Endodermal cell (in vitro differentiated cells): ENCODE data around the gene SHISA4. TPM values are rescaled to one million over a fixed set of nuclear protein-coding genes. Genes with fewer than 3 reads are reported as not detected.

ENCODE experiments used
- DNase-seq: peaks from one replicate; pipeline ENCODE4 v3.0.0-alpha.2; 2017
- H3K27ac ChIP-seq: 2 replicates; pipeline ENCODE4 v1.5.1; 2013; ENCODE audit warnings: mild to moderate bottlenecking, low read depth, low read length, moderate library complexity
- H3K27me3 ChIP-seq: 2 replicates; pipeline ENCODE4 v1.6.1; 2013; ENCODE audit warnings: mild to moderate bottlenecking, low read length, moderate library complexity; ENCODE audit not compliant: insufficient read depth, control insufficient read depth, poor library complexity, severe bottlenecking
- H3K36me3 ChIP-seq: 2 replicates; pipeline ENCODE4 v1.7.0; 2013; ENCODE audit warnings: mild to moderate bottlenecking, low read length, moderate library complexity; ENCODE audit not compliant: control insufficient read depth, insufficient read depth
- H3K4me1 ChIP-seq: one replicate; pipeline ENCODE4 v1.7.0; 2013; ENCODE audit warnings: low read length; ENCODE audit not compliant: control insufficient read depth, insufficient read depth
- H3K4me3 ChIP-seq: 2 replicates; pipeline ENCODE4 v1.5.1; 2013; ENCODE audit warnings: mild to moderate bottlenecking, low read length, moderate library complexity
- H3K9ac ChIP-seq: 2 replicates; pipeline ENCODE4 v1.6.1; 2013; ENCODE audit warnings: mild to moderate bottlenecking, low read length, moderate library complexity; ENCODE audit not compliant: poor library complexity, severe bottlenecking; ENCODE audit errors: extremely low read depth
- H3K9me3 ChIP-seq: 2 replicates; pipeline ENCODE4 v1.6.1; 2013; ENCODE audit warnings: mild to moderate bottlenecking, low read length, moderate library complexity; ENCODE audit not compliant: control insufficient read depth
- H3K27ac Mint-ChIP-seq: 2 replicates; pipeline ENCODE4 v1.8.0; 2020; ENCODE audit warnings: mixed read lengths
- H3K27me3 Mint-ChIP-seq: 2 replicates; pipeline ENCODE4 v1.8.0; 2021; ENCODE audit warnings: mild to moderate bottlenecking, mixed read lengths; ENCODE audit not compliant: insufficient read depth
- H3K36me3 Mint-ChIP-seq: 2 replicates; pipeline ENCODE4 v1.8.0; 2020; ENCODE audit warnings: low read depth, mixed read lengths
- H3K4me1 Mint-ChIP-seq: 2 replicates; pipeline ENCODE4 v1.8.0; 2020; ENCODE audit warnings: mixed read lengths
- H3K4me3 Mint-ChIP-seq: 2 replicates; pipeline ENCODE4 v1.8.0; 2020; ENCODE audit warnings: mild to moderate bottlenecking, moderate library complexity, mixed read lengths
- H3K9me3 Mint-ChIP-seq: 2 replicates; pipeline ENCODE4 v1.8.0; 2020; ENCODE audit warnings: mild to moderate bottlenecking, mixed read lengths
- CTCF ChIP-seq: fragments of 200-600 bp; sonication (generic); conservative IDR thresholded peaks from 2 replicates; pipeline ENCODE4 v1.5.0; 2021; ENCODE audit warnings: antibody characterized with exemption, mild to moderate bottlenecking
- WGBS, 2 experiments: methylation state at CpG; one replicate each; pipeline versions ENCODE4 v1.1.5 to v1.1.7; 2013; ENCODE audit warnings: missing lambda C conversion rate in 2 of 2, mixed read lengths in 1 of 2; ENCODE audit not compliant: insufficient coverage in 1 of 2, insufficient read length in 1 of 2; 5-methylcytosine and 5-hydroxymethylcytosine counted together
- total RNA-seq, 2 donors: library from RNA; stranded (reverse); fragmentation: NEBNext Ultra II Directional in 1 of 2; extraction: Animal tissue kit (Norgen Biotek cat#: 25700) in 1 of 2; gene quantifications; 2 replicates in 1 of 2; 3 replicates in 1 of 2; pipeline ENCODE4 v1.2.1, GENCODE V29; 2021

Gene SHISA4
- total RNA-seq, 2 donors from 2014 or later: 5.8 to 7.3 TPM

DNA sequence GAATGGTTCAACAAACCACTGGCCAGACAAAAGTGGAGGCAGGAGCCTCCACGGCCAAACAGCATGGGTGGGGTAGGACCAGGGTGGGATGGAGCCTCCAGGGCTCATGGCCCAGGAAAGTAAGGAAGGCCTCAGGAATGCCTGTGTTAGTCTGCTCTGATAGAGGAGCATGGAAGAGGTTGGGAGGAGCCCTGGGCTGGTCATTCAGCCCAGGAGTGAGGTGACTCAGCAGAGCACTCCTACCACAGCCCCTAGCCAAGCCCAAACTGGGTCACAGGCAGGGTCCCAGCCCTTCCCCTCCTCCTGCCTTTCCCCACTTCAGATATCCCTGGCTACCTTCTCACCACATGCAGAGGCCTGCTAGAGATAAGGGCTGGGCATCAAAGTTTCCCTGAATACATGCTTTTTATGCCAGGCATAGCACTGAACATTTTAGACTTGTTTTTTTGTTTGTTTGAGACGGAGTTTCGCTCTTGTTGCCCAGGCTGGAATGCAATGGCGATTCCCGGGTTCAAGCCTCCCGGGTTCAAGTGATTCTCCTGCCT is 3.1 kb upstream of the SHISA4 start:
- H3K36me3 ChIP-seq: no peaks in the 10 kb centered on the region
- Mint-ChIP-seq H3K36me3 (no peaks in the 10 kb centered on the region), H3K4me1 (peaks cover 23% of the 10 kb centered on the region), H3K9me3 (no peaks in the 10 kb centered on the region), H3K27me3 (peaks cover 26% of the 10 kb centered on the region), H3K4me3 (no peak overlapping the region), H3K27ac (peak overlapping the region; percentile 39)
- no peak overlapping the region for H3K27ac ChIP-seq
- H3K27me3 ChIP-seq: peaks cover 28% of the 10 kb centered on the region
- no peaks in the 10 kb centered on the region for H3K9me3 ChIP-seq
- no peak overlapping the region for H3K4me3 ChIP-seq
- peak; percentile 73 for DNase-seq
- no peak overlapping the region for H3K9ac ChIP-seq
- peaks cover 5% of the 10 kb centered on the region for H3K4me1 ChIP-seq
- TF ChIP-seq CTCF: no peak
- WGBS, 2 experiments: 83 to 88% methylated on average over 4 to 6 of the region's 6 CpGs

GRCh38 chr1:201886103-201886885 is 2.4 kb upstream of the SHISA4 start:
- Histone ChIP-seq H3K27ac (no peak overlapping the region), H3K36me3 (no peaks in the 10 kb centered on the region), H3K9ac (no peak overlapping the region), H3K4me1 (peaks cover 5% of the 10 kb centered on the region), H3K4me3 (no peak overlapping the region), H3K9me3 (no peaks in the 10 kb centered on the region), H3K27me3 (peaks cover 30% of the 10 kb centered on the region)
- Mint-ChIP-seq H3K27me3 (peaks cover 30% of the 10 kb centered on the region), H3K4me3 (no peak overlapping the region), H3K27ac (no peak overlapping the region), H3K36me3 (no peaks in the 10 kb centered on the region), H3K9me3 (no peaks in the 10 kb centered on the region), H3K4me1 (peaks cover 17% of the 10 kb centered on the region)
- no peak for TF ChIP-seq CTCF
- WGBS, 2 experiments: 87 to 93% methylated on average over 6 to 9 of the region's 9 CpGs
- no peak for DNase-seq

GRCh38 chr1:201887116-201887866 is 1.4 kb upstream of the SHISA4 start:
- Mint-ChIP-seq H3K4me1 (peaks cover 11% of the 10 kb centered on the region), H3K4me3 (no peak overlapping the region), H3K27me3 (peaks cover 30% of the 10 kb centered on the region), H3K27ac (no peak overlapping the region), H3K36me3 (no peaks in the 10 kb centered on the region), H3K9me3 (no peaks in the 10 kb centered on the region)
- WGBS, 2 experiments: 88 to 90% methylated on average over 2 to 5 of the region's 5 CpGs
- DNase-seq: peak; percentile 48
- H3K36me3 ChIP-seq: no peaks in the 10 kb centered on the region
- H3K27ac ChIP-seq: no peak overlapping the region
- peaks cover 5% of the 10 kb centered on the region for H3K4me1 ChIP-seq
- TF ChIP-seq CTCF: no peak
- no peaks in the 10 kb centered on the region for H3K9me3 ChIP-seq
- H3K4me3 ChIP-seq: no peak overlapping the region
- no peak overlapping the region for H3K9ac ChIP-seq
- peaks cover 30% of the 10 kb centered on the region for H3K27me3 ChIP-seq
